ENCODE measurements around the gene SLN.

SLN gene

GRCh38 chr11:107688322-107688918 is 23.4 kb downstream of the SLN start:
- no peak overlapping the region for H3K9ac ChIP-seq (ENCODE audit: low read depth in 1 of 2, low read length in 2 of 2)
- no peak overlapping the region for H3K27ac ChIP-seq (ENCODE audit: low read depth in 2 of 2, low read length in 2 of 2)
- H3K4me3 ChIP-seq (ENCODE audit: low read length in 2 of 2), result no peak overlapping the region
- H3K27me3 ChIP-seq (ENCODE audit: control insufficient read depth in 2 of 2, insufficient read depth in 2 of 2, low read length in 2 of 2), result no peaks in the 10 kb centered on the region
- no peaks in the 10 kb centered on the region for H3K9me3 ChIP-seq (ENCODE audit: control insufficient read depth in 2 of 2, low read length in 2 of 2)
- no peaks in the 10 kb centered on the region for H3K4me1 ChIP-seq (ENCODE audit: control insufficient read depth in 2 of 2, insufficient read depth in 2 of 2, low read length in 2 of 2)
- H3K36me3 ChIP-seq (ENCODE audit: control insufficient read depth in 2 of 2, insufficient read depth in 2 of 2, low read length in 2 of 2), result no peaks in the 10 kb centered on the region

GRCh38 chr11:107683807-107684206 is 28.0 kb downstream of the SLN start:
- Histone ChIP-seq H3K4me1 (ENCODE audit: control insufficient read depth in 2 of 2, insufficient read depth in 2 of 2, low read length in 2 of 2) (no peaks in the 10 kb centered on the region), H3K27ac (ENCODE audit: low read depth in 2 of 2, low read length in 2 of 2) (no peak overlapping the region), H3K9ac (ENCODE audit: low read depth in 1 of 2, low read length in 2 of 2) (no peak overlapping the region), H3K4me3 (ENCODE audit: low read length in 2 of 2) (no peak overlapping the region), H3K9me3 (ENCODE audit: control insufficient read depth in 2 of 2, low read length in 2 of 2) (no peaks in the 10 kb centered on the region), H3K27me3 (ENCODE audit: control insufficient read depth in 2 of 2, insufficient read depth in 2 of 2, low read length in 2 of 2) (no peaks in the 10 kb centered on the region), H3K36me3 (ENCODE audit: control insufficient read depth in 2 of 2, insufficient read depth in 2 of 2, low read length in 2 of 2) (no peaks in the 10 kb centered on the region)

- H3K27me3 ChIP-seq (ENCODE audit: control insufficient read depth in 2 of 2, insufficient read depth in 2 of 2, low read length in 2 of 2), result no peaks in the 10 kb centered on the region
- H3K9me3 ChIP-seq (ENCODE audit: control insufficient read depth in 2 of 2, low read length in 2 of 2), result no peaks in the 10 kb centered on the region
- no peaks in the 10 kb centered on the region for H3K4me1 ChIP-seq (ENCODE audit: control insufficient read depth in 2 of 2, insufficient read depth in 2 of 2, low read length in 2 of 2)
- no peak overlapping the region for H3K4me3 ChIP-seq (ENCODE audit: low read length in 2 of 2)
- no peak overlapping the region for H3K9ac ChIP-seq (ENCODE audit: low read depth in 1 of 2, low read length in 2 of 2)
- H3K27ac ChIP-seq (ENCODE audit: low read depth in 2 of 2, low read length in 2 of 2), result no peak overlapping the region
- H3K36me3 ChIP-seq (ENCODE audit: control insufficient read depth in 2 of 2, insufficient read depth in 2 of 2, low read length in 2 of 2), result no peaks in the 10 kb centered on the region
Observed at GRCh38 chr11:107683061-107683460, 28.8 kb downstream of the SLN start.

GRCh38 chr11:107682572-107682971 is 29.3 kb downstream of the SLN start:
- no peaks in the 10 kb centered on the region for H3K36me3 ChIP-seq (ENCODE audit: control insufficient read depth in 2 of 2, insufficient read depth in 2 of 2, low read length in 2 of 2)
- H3K9me3 ChIP-seq (ENCODE audit: control insufficient read depth in 2 of 2, low read length in 2 of 2), result no peaks in the 10 kb centered on the region
- H3K4me3 ChIP-seq (ENCODE audit: low read length in 2 of 2), result no peak overlapping the region
- H3K9ac ChIP-seq (ENCODE audit: low read depth in 1 of 2, low read length in 2 of 2), result no peak overlapping the region
- H3K27me3 ChIP-seq (ENCODE audit: control insufficient read depth in 2 of 2, insufficient read depth in 2 of 2, low read length in 2 of 2), result no peaks in the 10 kb centered on the region
- H3K27ac ChIP-seq (ENCODE audit: low read depth in 2 of 2, low read length in 2 of 2), result no peak overlapping the region
- H3K4me1 ChIP-seq (ENCODE audit: control insufficient read depth in 2 of 2, insufficient read depth in 2 of 2, low read length in 2 of 2), result no peaks in the 10 kb centered on the region

GRCh38 chr11:107682171-107682570 is 29.7 kb downstream of the SLN start:
- H3K27me3 ChIP-seq (ENCODE audit: control insufficient read depth in 2 of 2, insufficient read depth in 2 of 2, low read length in 2 of 2), result no peaks in the 10 kb centered on the region
- H3K9ac ChIP-seq (ENCODE audit: low read depth in 1 of 2, low read length in 2 of 2), result no peak overlapping the region
- no peak overlapping the region for H3K4me3 ChIP-seq (ENCODE audit: low read length in 2 of 2)
- no peak overlapping the region for H3K27ac ChIP-seq (ENCODE audit: low read depth in 2 of 2, low read length in 2 of 2)
- no peaks in the 10 kb centered on the region for H3K9me3 ChIP-seq (ENCODE audit: control insufficient read depth in 2 of 2, low read length in 2 of 2)
- H3K36me3 ChIP-seq (ENCODE audit: control insufficient read depth in 2 of 2, insufficient read depth in 2 of 2, low read length in 2 of 2), result no peaks in the 10 kb centered on the region
- no peaks in the 10 kb centered on the region for H3K4me1 ChIP-seq (ENCODE audit: control insufficient read depth in 2 of 2, insufficient read depth in 2 of 2, low read length in 2 of 2)

GRCh38 chr11:107679255-107680024 is 32.4 kb downstream of the SLN start:
- no peaks in the 10 kb centered on the region for H3K4me1 ChIP-seq (ENCODE audit: control insufficient read depth in 2 of 2, insufficient read depth in 2 of 2, low read length in 2 of 2)
- no peak overlapping the region for H3K4me3 ChIP-seq (ENCODE audit: low read length in 2 of 2)
- H3K27ac ChIP-seq (ENCODE audit: low read depth in 2 of 2, low read length in 2 of 2), result no peak overlapping the region
- no peaks in the 10 kb centered on the region for H3K27me3 ChIP-seq (ENCODE audit: control insufficient read depth in 2 of 2, insufficient read depth in 2 of 2, low read length in 2 of 2)
- H3K36me3 ChIP-seq (ENCODE audit: control insufficient read depth in 2 of 2, insufficient read depth in 2 of 2, low read length in 2 of 2), result no peaks in the 10 kb centered on the region
- no peaks in the 10 kb centered on the region for H3K9me3 ChIP-seq (ENCODE audit: control insufficient read depth in 2 of 2, low read length in 2 of 2)
- H3K9ac ChIP-seq (ENCODE audit: low read depth in 1 of 2, low read length in 2 of 2), result no peak overlapping the region

- Histone ChIP-seq H3K4me1 (ENCODE audit: control insufficient read depth in 2 of 2, insufficient read depth in 2 of 2, low read length in 2 of 2) (no peaks in the 10 kb centered on the region), H3K9me3 (ENCODE audit: control insufficient read depth in 2 of 2, low read length in 2 of 2) (no peaks in the 10 kb centered on the region), H3K36me3 (ENCODE audit: control insufficient read depth in 2 of 2, insufficient read depth in 2 of 2, low read length in 2 of 2) (no peaks in the 10 kb centered on the region), H3K9ac (ENCODE audit: low read depth in 1 of 2, low read length in 2 of 2) (no peak overlapping the region), H3K27me3 (ENCODE audit: control insufficient read depth in 2 of 2, insufficient read depth in 2 of 2, low read length in 2 of 2) (no peaks in the 10 kb centered on the region), H3K27ac (ENCODE audit: low read depth in 2 of 2, low read length in 2 of 2) (no peak overlapping the region), H3K4me3 (ENCODE audit: low read length in 2 of 2) (no peak overlapping the region)
Observed at GRCh38 chr11:107678632-107678971, 33.3 kb downstream of the SLN start.

GRCh38 chr11:107677924-107678631 is 33.8 kb downstream of the SLN start:
- H3K27ac ChIP-seq (ENCODE audit: low read depth in 2 of 2, low read length in 2 of 2), result no peak overlapping the region
- H3K36me3 ChIP-seq (ENCODE audit: control insufficient read depth in 2 of 2, insufficient read depth in 2 of 2, low read length in 2 of 2), result no peaks in the 10 kb centered on the region
- H3K4me3 ChIP-seq (ENCODE audit: low read length in 2 of 2), result no peak overlapping the region
- no peaks in the 10 kb centered on the region for H3K9me3 ChIP-seq (ENCODE audit: control insufficient read depth in 2 of 2, low read length in 2 of 2)
- no peak overlapping the region for H3K9ac ChIP-seq (ENCODE audit: low read depth in 1 of 2, low read length in 2 of 2)
- H3K4me1 ChIP-seq (ENCODE audit: control insufficient read depth in 2 of 2, insufficient read depth in 2 of 2, low read length in 2 of 2), result no peaks in the 10 kb centered on the region
- no peaks in the 10 kb centered on the region for H3K27me3 ChIP-seq (ENCODE audit: control insufficient read depth in 2 of 2, insufficient read depth in 2 of 2, low read length in 2 of 2)

- H3K9me3 ChIP-seq (ENCODE audit: control insufficient read depth in 2 of 2, low read length in 2 of 2), result no peaks in the 10 kb centered on the region
- H3K9ac ChIP-seq (ENCODE audit: low read depth in 1 of 2, low read length in 2 of 2), result no peak overlapping the region
- H3K4me3 ChIP-seq (ENCODE audit: low read length in 2 of 2), result no peak overlapping the region
- no peaks in the 10 kb centered on the region for H3K4me1 ChIP-seq (ENCODE audit: control insufficient read depth in 2 of 2, insufficient read depth in 2 of 2, low read length in 2 of 2)
- no peak overlapping the region for H3K27ac ChIP-seq (ENCODE audit: low read depth in 2 of 2, low read length in 2 of 2)
- no peaks in the 10 kb centered on the region for H3K36me3 ChIP-seq (ENCODE audit: control insufficient read depth in 2 of 2, insufficient read depth in 2 of 2, low read length in 2 of 2)
- H3K27me3 ChIP-seq (ENCODE audit: control insufficient read depth in 2 of 2, insufficient read depth in 2 of 2, low read length in 2 of 2), result no peaks in the 10 kb centered on the region
Observed at GRCh38 chr11:107676336-107677057, 35.4 kb downstream of the SLN start.

- no peaks in the 10 kb centered on the region for H3K36me3 ChIP-seq (ENCODE audit: control insufficient read depth in 2 of 2, insufficient read depth in 2 of 2, low read length in 2 of 2)
- H3K9me3 ChIP-seq (ENCODE audit: control insufficient read depth in 2 of 2, low read length in 2 of 2), result no peaks in the 10 kb centered on the region
- H3K4me3 ChIP-seq (ENCODE audit: low read length in 2 of 2), result no peak overlapping the region
- H3K27me3 ChIP-seq (ENCODE audit: control insufficient read depth in 2 of 2, insufficient read depth in 2 of 2, low read length in 2 of 2), result no peaks in the 10 kb centered on the region
- no peak overlapping the region for H3K27ac ChIP-seq (ENCODE audit: low read depth in 2 of 2, low read length in 2 of 2)
- no peaks in the 10 kb centered on the region for H3K4me1 ChIP-seq (ENCODE audit: control insufficient read depth in 2 of 2, insufficient read depth in 2 of 2, low read length in 2 of 2)
- H3K9ac ChIP-seq (ENCODE audit: low read depth in 1 of 2, low read length in 2 of 2), result no peak overlapping the region
Observed at GRCh38 chr11:107675902-107676301, 36.0 kb downstream of the SLN start.

Data from mucosa of rectum (tissue), 2 donors.